ENCODE measurements around the gene DIRAS1. TPM values are rescaled to one million over a fixed set of nuclear protein-coding genes. Genes with fewer than 3 reads are reported as not detected.

Gene DIRAS1
- polyA plus RNA-seq, 2 of the 4 experiments (the other 2 are of a cell fraction): 2.5 to 4.3 TPM

DNA sequence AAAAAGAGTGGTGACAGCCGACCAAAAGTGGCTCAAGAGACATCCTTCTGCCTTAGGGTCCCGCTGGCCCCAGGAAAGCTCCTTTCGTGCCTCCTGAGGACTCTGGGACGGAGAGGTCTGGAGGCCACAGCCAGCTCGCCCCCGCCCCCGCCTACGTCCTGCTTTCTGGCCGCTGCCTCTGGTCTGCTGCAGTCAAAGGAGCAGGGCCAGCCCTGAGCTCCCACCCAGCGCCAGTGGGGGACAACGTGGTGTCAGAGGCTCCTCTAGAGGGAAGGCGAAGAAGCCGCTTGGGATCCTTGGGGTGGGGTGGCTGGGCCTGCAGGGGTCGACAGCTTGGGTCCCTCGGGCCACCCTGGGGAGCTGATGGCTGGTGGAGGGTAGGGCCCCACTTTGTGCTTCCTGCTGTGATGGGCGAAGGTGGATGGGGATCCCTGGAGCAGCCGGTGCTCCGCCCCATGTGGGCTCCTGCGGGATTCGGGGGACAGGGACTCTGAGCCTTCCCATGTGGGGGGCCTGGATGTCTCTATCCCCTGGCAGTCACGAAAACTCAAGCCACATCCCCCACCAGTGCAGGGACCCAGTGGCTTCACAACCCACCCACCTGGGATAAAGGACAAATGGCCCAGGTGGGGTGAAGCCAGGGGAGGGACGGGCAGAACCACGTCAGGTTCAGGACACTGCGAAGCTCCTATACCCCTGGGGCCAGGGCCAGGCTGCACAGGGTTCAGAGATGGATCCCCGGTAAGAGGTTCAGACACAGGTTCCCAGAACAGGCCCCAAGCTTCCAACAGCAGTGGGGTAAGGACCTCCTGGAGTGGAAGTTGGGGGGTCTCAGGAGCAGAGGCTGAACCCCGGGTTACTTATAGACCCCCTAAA is 9.0 kb upstream of the DIRAS1 start:
- ATAC-seq (no peak), DNase-seq (ENCODE audit: low read depth in 1 of 2, low spot score in 1 of 2) (no peak), FAIRE-seq (no peak)
- H3K4me2 ChIP-seq: no peak overlapping the region
- no peaks in the 10 kb centered on the region for H3K4me1 ChIP-seq
- no peak overlapping the region for H3K27ac ChIP-seq
- H3K4me3 ChIP-seq: no peak overlapping the region
- CTCF ChIA-PET: no interaction called here
- POLR2A ChIA-PET: no interaction called here
- TF ChIP-seq SMC3 (IDR thresholded peaks at IDR 0.05) (no peak), BHLHE40 (IDR thresholded peaks at IDR 0.05; ENCODE audit: low read depth, low read length) (no peak), ESRRA (IDR thresholded peaks at IDR 0.05; ENCODE audit: borderline replicate concordance, low read length) (no peak), BCL3 (IDR thresholded peaks at IDR 0.05) (no peak), ZC3H11A (IDR thresholded peaks at IDR 0.05) (no peak), EP300 (IDR thresholded peaks at IDR 0.05) (no peak), MYC (IDR thresholded peaks at IDR 0.05; ENCODE audit: borderline replicate concordance, low read length) (no peak), POLR2A (IDR thresholded peaks at IDR 0.05; ENCODE audit: low read length) (no peak), TFCP2L1 (CRISPR knock-in tag; IDR thresholded peaks at IDR 0.05) (no peak), CHD2 (IDR thresholded peaks at IDR 0.05; ENCODE audit: low read length, partially characterized antibody) (no peak), HOXA7 (CRISPR knock-in tag; IDR thresholded peaks at IDR 0.05) (no peak), ZFP36 (IDR thresholded peaks at IDR 0.05; ENCODE audit: borderline replicate concordance, partially characterized antibody) (no peak), KDM5A (IDR thresholded peaks at IDR 0.05) (no peak), RCOR1 (IDR thresholded peaks at IDR 0.05; ENCODE audit: low read depth, low read length) (no peak), ZNF302 (CRISPR knock-in tag; IDR thresholded peaks at IDR 0.05) (no peak), RAD21 (conservative IDR thresholded peaks at IDR 0.05 in 1 of 2, IDR thresholded peaks at IDR 0.05 in 1 of 2) (no peak), KDM1A (IDR thresholded peaks at IDR 0.05; ENCODE audit: low read depth) (no peak), CHD4 (IDR thresholded peaks at IDR 0.05; ENCODE audit: borderline replicate concordance) (no peak)
- TF ChIP-seq, protein P1, sequence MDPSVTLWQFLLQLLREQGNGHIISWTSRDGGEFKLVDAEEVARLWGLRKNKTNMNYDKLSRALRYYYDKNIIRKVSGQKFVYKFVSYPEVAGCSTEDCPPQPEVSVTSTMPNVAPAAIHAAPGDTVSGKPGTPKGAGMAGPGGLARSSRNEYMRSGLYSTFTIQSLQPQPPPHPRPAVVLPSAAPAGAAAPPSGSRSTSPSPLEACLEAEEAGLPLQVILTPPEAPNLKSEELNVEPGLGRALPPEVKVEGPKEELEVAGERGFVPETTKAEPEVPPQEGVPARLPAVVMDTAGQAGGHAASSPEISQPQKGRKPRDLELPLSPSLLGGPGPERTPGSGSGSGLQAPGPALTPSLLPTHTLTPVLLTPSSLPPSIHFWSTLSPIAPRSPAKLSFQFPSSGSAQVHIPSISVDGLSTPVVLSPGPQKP (IDR thresholded peaks at IDR 0.05; ENCODE audit: low read depth, low read length): no peak
- 89% methylated on average over 17 of the region's 26 CpGs for WGBS (ENCODE audit: missing lambda C conversion rate)
- no peaks in the 10 kb centered on the region for H3K9me3 ChIP-seq

DNA sequence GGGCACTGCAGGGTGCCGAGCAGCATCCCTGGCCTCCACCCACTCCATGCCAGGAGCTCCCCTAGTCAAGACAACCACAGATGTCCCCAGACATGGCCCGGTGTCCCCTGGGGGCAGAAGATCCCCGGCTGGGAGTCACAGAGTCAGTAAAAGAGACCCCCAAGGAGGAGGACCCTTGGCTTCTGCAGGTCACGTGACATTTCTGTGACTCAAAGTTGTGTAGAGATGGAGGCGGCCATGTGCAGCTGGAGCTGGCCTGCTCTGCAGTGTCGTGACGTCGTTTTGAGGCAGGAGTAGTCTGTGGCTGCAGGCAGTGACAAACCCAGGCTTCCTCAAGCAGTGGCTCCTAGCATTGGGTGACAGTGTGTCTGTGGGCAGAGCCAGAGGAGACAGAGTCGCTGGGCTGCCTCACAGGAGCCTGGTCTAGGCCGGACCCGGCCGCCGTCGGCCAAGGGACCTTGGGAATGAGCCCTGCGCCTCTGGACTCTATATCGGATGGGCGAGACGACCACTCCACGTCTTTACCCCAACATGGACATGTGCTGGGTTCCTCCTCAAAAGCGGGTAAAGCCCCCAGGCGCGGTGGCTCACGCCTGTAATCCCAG is 7.7 kb upstream of the DIRAS1 start:
- Histone ChIP-seq H3K4me1 (no peaks in the 10 kb centered on the region), H3K4me3 (no peak overlapping the region), H3K27ac (no peak overlapping the region), H3K4me2 (no peak overlapping the region), H3K9me3 (no peaks in the 10 kb centered on the region)
- 80% methylated on average over 6 of the region's 23 CpGs for WGBS (ENCODE audit: missing lambda C conversion rate)
- ATAC-seq: no peak
- ChIA-PET CTCF (no interaction called here), POLR2A (interaction anchor here (0.6 kb wide), 1 partner anchor 721 kb away, joined by 4 read pairs; no protein-coding TSS in a partner anchor)
- no peak for FAIRE-seq
- no peak for DNase-seq (ENCODE audit: low read depth in 1 of 2, low spot score in 1 of 2)
- TF ChIP-seq RFX5 (IDR thresholded peaks at IDR 0.05) (no peak), RCOR1 (IDR thresholded peaks at IDR 0.05; ENCODE audit: low read depth, low read length) (no peak), TP53 (CRISPR knock-in tag; IDR thresholded peaks at IDR 0.05) (no peak), KDM1A (IDR thresholded peaks at IDR 0.05; ENCODE audit: low read depth) (no peak), MAX (IDR thresholded peaks at IDR 0.05) (no peak), SMC3 (IDR thresholded peaks at IDR 0.05) (no peak), FOXS1 (CRISPR knock-in tag; IDR thresholded peaks at IDR 0.05) (no peak), BCL3 (IDR thresholded peaks at IDR 0.05) (no peak), EHMT2 (IDR thresholded peaks at IDR 0.05; ENCODE audit: low read depth) (no peak), EHF (CRISPR knock-in tag; IDR thresholded peaks at IDR 0.05) (no peak), REST (IDR thresholded peaks at IDR 0.05) (no peak), PHF8 (IDR thresholded peaks at IDR 0.05; ENCODE audit: borderline replicate concordance, low read depth) (no peak)
- TF ChIP-seq, protein P1 (IDR thresholded peaks at IDR 0.05; ENCODE audit: low read depth, low read length): no peak

Measured in A549 (cell line).